22Rv1 (cell line): Measurements from ENCODE around the gene SREBF2.

ENCODE experiments used
- ZFX ChIP-seq: fragments of 450-650 bp; IDR thresholded peaks from 2 replicates; pipeline ENCODE4 v1.6.1; 2017; ENCODE audit warnings: antibody characterized with exemption, borderline replicate concordance
- TF ChIP-seq, protein P1 (sequence below): fragments of 450-650 bp; IDR thresholded peaks from 2 replicates; pipeline ENCODE4 v1.5.1; 2017; ENCODE audit warnings: mild to moderate bottlenecking

DNA sequence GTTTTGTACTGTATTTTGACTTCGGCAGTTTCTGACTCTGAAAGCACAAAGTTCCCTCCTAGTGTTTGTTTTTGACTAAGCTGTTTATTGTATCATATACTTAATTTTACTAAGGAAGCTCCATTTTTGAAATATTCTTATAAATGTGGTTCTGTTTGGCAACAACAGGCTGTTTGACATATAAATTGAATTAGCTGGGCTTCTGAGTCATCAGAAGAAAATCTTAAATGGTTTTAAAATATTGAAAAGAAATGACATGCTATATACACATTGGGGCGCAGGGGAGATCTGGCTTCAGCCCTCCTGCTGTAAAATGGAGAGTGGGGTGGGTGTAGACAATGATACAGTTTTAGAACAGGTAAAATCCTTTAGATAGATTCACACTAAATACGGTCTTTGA lies 43.4 kb downstream of the SREBF2 start:
- TF ChIP-seq, protein P1, sequence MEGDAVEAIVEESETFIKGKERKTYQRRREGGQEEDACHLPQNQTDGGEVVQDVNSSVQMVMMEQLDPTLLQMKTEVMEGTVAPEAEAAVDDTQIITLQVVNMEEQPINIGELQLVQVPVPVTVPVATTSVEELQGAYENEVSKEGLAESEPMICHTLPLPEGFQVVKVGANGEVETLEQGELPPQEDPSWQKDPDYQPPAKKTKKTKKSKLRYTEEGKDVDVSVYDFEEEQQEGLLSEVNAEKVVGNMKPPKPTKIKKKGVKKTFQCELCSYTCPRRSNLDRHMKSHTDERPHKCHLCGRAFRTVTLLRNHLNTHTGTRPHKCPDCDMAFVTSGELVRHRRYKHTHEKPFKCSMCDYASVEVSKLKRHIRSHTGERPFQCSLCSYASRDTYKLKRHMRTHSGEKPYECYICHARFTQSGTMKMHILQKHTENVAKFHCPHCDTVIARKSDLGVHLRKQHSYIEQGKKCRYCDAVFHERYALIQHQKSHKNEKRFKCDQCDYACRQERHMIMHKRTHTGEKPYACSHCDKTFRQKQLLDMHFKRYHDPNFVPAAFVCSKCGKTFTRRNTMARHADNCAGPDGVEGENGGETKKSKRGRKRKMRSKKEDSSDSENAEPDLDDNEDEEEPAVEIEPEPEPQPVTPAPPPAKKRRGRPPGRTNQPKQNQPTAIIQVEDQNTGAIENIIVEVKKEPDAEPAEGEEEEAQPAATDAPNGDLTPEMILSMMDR, result no peak
- TF ChIP-seq ZFX, result no peak
